ENCODE results near the gene THSD4. TPM values are rescaled to one million over a fixed set of nuclear protein-coding genes. Genes with fewer than 3 reads are reported as not detected.
A peak's percentile ranks its signal among the peaks of the same experiment; 100 is the strongest.

THSD4 gene
- total RNA-seq, 1 experiment from 2014 or later, result 36.3 TPM

DNA sequence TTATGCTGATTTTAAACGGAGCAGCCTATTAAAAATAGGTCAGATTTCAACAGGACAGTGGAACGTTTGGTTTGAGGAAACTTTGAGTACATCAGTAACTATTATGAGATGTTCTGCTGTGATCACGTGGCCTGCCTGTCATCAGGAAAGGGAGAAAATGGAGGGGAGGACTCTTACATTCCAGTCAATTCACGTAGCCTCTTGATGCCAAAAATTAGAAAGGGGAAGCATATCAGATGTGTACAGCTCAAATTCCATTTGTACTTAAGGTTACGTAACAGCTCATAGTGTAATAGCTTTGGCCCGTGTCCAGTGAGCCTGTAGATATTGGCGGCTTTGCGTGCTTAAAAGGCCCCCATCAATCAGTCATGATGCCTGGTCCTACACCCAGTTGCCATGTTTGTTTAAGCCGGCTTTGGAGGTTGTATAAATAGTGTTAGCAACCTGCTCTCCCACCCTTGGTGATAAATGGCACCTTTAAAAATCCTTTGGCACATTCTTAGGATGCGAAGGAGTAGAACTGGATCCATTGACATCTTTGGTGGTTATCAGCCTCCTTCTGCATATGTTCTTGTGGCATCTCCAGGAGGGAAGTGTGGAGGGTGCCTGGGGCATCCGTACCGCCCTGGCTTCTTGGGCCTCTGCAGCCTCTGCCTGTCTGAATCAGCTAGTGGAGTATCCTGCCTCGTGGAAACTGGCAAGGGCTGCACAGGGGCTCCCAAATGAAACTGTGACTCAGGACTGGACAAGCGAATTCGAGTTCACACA is 163.9 kb downstream of the THSD4 start:
- intact Hi-C loops (cut with micrococcal nuclease), result loop anchor here (1.0 kb wide), 1 partner anchor 16 kb away; no protein-coding TSS in a partner anchor
- no peaks in the 10 kb centered on the region for H3K9me3 Mint-ChIP-seq (ENCODE audit: unreplicated experiment)

GRCh38 chr15:71279757-71280141 is 164.5 kb downstream of the THSD4 start:
- intact Hi-C loops (cut with micrococcal nuclease), result loop anchor here (1.0 kb wide), 1 partner anchor 16 kb away; no protein-coding TSS in a partner anchor
- no TSS peak for BruUV-seq (replicated peaks)
- H3K36me3 Mint-ChIP-seq (ENCODE audit: insufficient read depth, unreplicated experiment), result no peaks in the 10 kb centered on the region
- peaks cover 54% of the 10 kb centered on the region for H3K4me1 Mint-ChIP-seq (ENCODE audit: insufficient read depth, unreplicated experiment)
- TF ChIP-seq, protein P1, sequence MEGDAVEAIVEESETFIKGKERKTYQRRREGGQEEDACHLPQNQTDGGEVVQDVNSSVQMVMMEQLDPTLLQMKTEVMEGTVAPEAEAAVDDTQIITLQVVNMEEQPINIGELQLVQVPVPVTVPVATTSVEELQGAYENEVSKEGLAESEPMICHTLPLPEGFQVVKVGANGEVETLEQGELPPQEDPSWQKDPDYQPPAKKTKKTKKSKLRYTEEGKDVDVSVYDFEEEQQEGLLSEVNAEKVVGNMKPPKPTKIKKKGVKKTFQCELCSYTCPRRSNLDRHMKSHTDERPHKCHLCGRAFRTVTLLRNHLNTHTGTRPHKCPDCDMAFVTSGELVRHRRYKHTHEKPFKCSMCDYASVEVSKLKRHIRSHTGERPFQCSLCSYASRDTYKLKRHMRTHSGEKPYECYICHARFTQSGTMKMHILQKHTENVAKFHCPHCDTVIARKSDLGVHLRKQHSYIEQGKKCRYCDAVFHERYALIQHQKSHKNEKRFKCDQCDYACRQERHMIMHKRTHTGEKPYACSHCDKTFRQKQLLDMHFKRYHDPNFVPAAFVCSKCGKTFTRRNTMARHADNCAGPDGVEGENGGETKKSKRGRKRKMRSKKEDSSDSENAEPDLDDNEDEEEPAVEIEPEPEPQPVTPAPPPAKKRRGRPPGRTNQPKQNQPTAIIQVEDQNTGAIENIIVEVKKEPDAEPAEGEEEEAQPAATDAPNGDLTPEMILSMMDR (IDR thresholded peaks at IDR 0.05; ENCODE audit: unreplicated experiment), result no peak
- peak; percentile 96 for DNase-seq (ENCODE audit: unreplicated experiment)
- no peaks in the 10 kb centered on the region for H3K9me3 Mint-ChIP-seq (ENCODE audit: unreplicated experiment)
- peak overlapping the region; percentile 87 for H3K27ac Mint-ChIP-seq (ENCODE audit: low read depth, unreplicated experiment)
- CTCF ChIA-PET, result interaction anchor here (0.6 to 0.8 kb wide), 4 partner anchors 14 to 163 kb away, joined by 3 to 4 read pairs (median 4); no protein-coding TSS in a partner anchor
- H3K27me3 Mint-ChIP-seq (ENCODE audit: insufficient read depth, unreplicated experiment), result no peaks in the 10 kb centered on the region
- peak overlapping the region; percentile 47 for H3K4me3 Mint-ChIP-seq (ENCODE audit: unreplicated experiment)
- POLR2A ChIA-PET, result interaction anchor here (1.0 to 3.0 kb wide), 4 partner anchors 10 to 16 kb away, joined by 3 to 41 read pairs (median 4); no protein-coding TSS in a partner anchor

More for the DNA sequence above, 163.9 kb downstream of the THSD4 start:
- no TSS peak for BruUV-seq (replicated peaks)
- no peaks in the 10 kb centered on the region for H3K36me3 Mint-ChIP-seq (ENCODE audit: insufficient read depth, unreplicated experiment)
- POLR2A ChIA-PET, result interaction anchor here (0.6 to 3.0 kb wide), 10 partner anchors 8 to 1211 kb away, joined by 3 to 41 read pairs (median 4); no protein-coding TSS in a partner anchor
- H3K27me3 Mint-ChIP-seq (ENCODE audit: insufficient read depth, unreplicated experiment), result no peaks in the 10 kb centered on the region
- peak overlapping the region; percentile 47 for H3K4me3 Mint-ChIP-seq (ENCODE audit: unreplicated experiment)
- H3K27ac Mint-ChIP-seq (ENCODE audit: low read depth, unreplicated experiment), result peak overlapping the region; percentile 87
- TF ChIP-seq, protein P1 (IDR thresholded peaks at IDR 0.05; ENCODE audit: unreplicated experiment), result no peak
- H3K4me1 Mint-ChIP-seq (ENCODE audit: insufficient read depth, unreplicated experiment), result peaks cover 60% of the 10 kb centered on the region
- CTCF ChIA-PET, result interaction anchor here (0.6 to 0.8 kb wide), 3 partner anchors 15 to 164 kb away, joined by 3 to 4 read pairs (median 3); no protein-coding TSS in a partner anchor
- peak; percentile 97 for DNase-seq (ENCODE audit: unreplicated experiment)

GRCh38 chr15:71280206-71280605 is 164.9 kb downstream of the THSD4 start:
- peak overlapping the region; percentile 47 for H3K4me3 Mint-ChIP-seq (ENCODE audit: unreplicated experiment)
- H3K27ac Mint-ChIP-seq (ENCODE audit: low read depth, unreplicated experiment), result peak overlapping the region; percentile 87
- no peaks in the 10 kb centered on the region for H3K9me3 Mint-ChIP-seq (ENCODE audit: unreplicated experiment)
- CTCF ChIA-PET, result interaction anchor here (0.6 to 0.7 kb wide), 2 partner anchors 126 to 163 kb away, joined by 3 to 4 read pairs; no protein-coding TSS in a partner anchor
- POLR2A ChIA-PET, result interaction anchor here (1.0 to 3.0 kb wide), 4 partner anchors 10 to 16 kb away, joined by 3 to 41 read pairs (median 4); no protein-coding TSS in a partner anchor
- intact Hi-C loops (cut with micrococcal nuclease), result no loop called here
- H3K36me3 Mint-ChIP-seq (ENCODE audit: insufficient read depth, unreplicated experiment), result no peaks in the 10 kb centered on the region
- TF ChIP-seq, protein P1 (IDR thresholded peaks at IDR 0.05; ENCODE audit: unreplicated experiment), result no peak
- no peak for DNase-seq (ENCODE audit: unreplicated experiment)
- peaks cover 49% of the 10 kb centered on the region for H3K4me1 Mint-ChIP-seq (ENCODE audit: insufficient read depth, unreplicated experiment)
- BruUV-seq (replicated peaks), result no TSS peak
- no peaks in the 10 kb centered on the region for H3K27me3 Mint-ChIP-seq (ENCODE audit: insufficient read depth, unreplicated experiment)

DNA sequence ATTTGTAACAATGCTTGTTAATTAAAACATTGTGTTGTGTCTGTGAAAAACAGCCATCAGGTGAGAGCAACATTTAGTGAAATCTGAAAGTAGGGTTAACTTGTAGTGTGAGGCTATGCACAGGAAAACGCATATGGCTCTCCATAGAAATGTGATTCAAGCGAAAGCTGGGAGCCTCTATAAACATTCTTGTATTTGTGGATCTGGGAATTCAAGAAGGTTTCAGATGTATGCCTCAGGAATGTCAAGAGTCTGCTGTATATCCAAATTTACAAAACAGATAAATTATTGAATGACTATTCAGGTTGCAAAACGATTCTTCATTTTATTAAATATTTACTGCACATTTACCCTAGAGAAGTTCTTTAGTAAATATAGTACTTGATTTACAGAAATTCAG is 166.0 kb downstream of the THSD4 start:
- no peak overlapping the region for H3K4me3 Mint-ChIP-seq (ENCODE audit: unreplicated experiment)
- no peak for DNase-seq (ENCODE audit: unreplicated experiment)
- peaks cover 39% of the 10 kb centered on the region for H3K4me1 Mint-ChIP-seq (ENCODE audit: insufficient read depth, unreplicated experiment)
- peak overlapping the region; percentile 87 for H3K27ac Mint-ChIP-seq (ENCODE audit: low read depth, unreplicated experiment)
- no peaks in the 10 kb centered on the region for H3K36me3 Mint-ChIP-seq (ENCODE audit: insufficient read depth, unreplicated experiment)
- no TSS peak for BruUV-seq (replicated peaks)
- H3K27me3 Mint-ChIP-seq (ENCODE audit: insufficient read depth, unreplicated experiment), result no peaks in the 10 kb centered on the region
- intact Hi-C loops (cut with micrococcal nuclease), result no loop called here
- TF ChIP-seq, protein P1 (IDR thresholded peaks at IDR 0.05; ENCODE audit: unreplicated experiment), result no peak
- ChIA-PET POLR2A (interaction anchor here (1.3 kb wide), 1 partner anchor 13 kb away, joined by 3 read pairs; no protein-coding TSS in a partner anchor), CTCF (no interaction called here)
- H3K9me3 Mint-ChIP-seq (ENCODE audit: unreplicated experiment), result no peaks in the 10 kb centered on the region

All from MCF 10A (cell line).